ENCODE data around the gene PLEKHG3. TPM values are rescaled to one million over a fixed set of nuclear protein-coding genes. Genes with fewer than 3 reads are reported as not detected.
A peak's percentile ranks its signal among the peaks of the same experiment; 100 is the strongest.

PLEKHG3 gene
- total and polyA plus RNA-seq, 2 experiments from 2014 or later: 23.0 to 83.1 TPM

GRCh38 chr14:64745511-64746091 is 41.4 kb downstream of the PLEKHG3 start:
- H3K27ac Mint-ChIP-seq: no peak overlapping the region
- no peak overlapping the region for H3K27ac ChIP-seq (ENCODE audit: low read depth)
- no peak overlapping the region for H3K4me2 ChIP-seq

More at GRCh38 chr14:64745511-64746091, 41.4 kb downstream of the PLEKHG3 start:
- Histone ChIP-seq H4K20me1 (replicated peaks; ENCODE audit: insufficient read depth) (0 out of 2 replicates have a peak, but pooled peaks cover 3% of the 10 kb centered on the region), H3K36me3 (ENCODE audit: insufficient read depth) (peaks cover 14% of the 10 kb centered on the region), H3K27me3 (ENCODE audit: insufficient read depth) (no peaks in the 10 kb centered on the region), H3K79me2 (replicated peaks; ENCODE audit: insufficient read depth) (no peaks in the 10 kb centered on the region), H3K9me2 (ENCODE audit: insufficient read depth) (no peaks in the 10 kb centered on the region), H3F3A (replicated peaks; ENCODE audit: low read depth) (no peaks in the 10 kb centered on the region), H2AFZ (no peak overlapping the region), H3K4me1 (ENCODE audit: insufficient read depth) (no peaks in the 10 kb centered on the region), H3K4me3 (no peak overlapping the region)
- H3K27me3 Mint-ChIP-seq (ENCODE audit: insufficient read depth, low read depth, poor library complexity): peaks cover 18% of the 10 kb centered on the region
- H3K4me1 Mint-ChIP-seq: peaks cover 12% of the 10 kb centered on the region; the same call in 2 of the 3 replicates
- H3K9me3 Mint-ChIP-seq: no peaks in the 10 kb centered on the region
- ATAC-seq: peak; percentile 51
- H3K36me3 Mint-ChIP-seq (ENCODE audit: low read depth): peaks cover 75% of the 10 kb centered on the region
- peak; percentile 52 for DNase-seq (ENCODE audit: low spot score)
- no peak overlapping the region; the same call in 2 of the 3 replicates for H3K4me3 Mint-ChIP-seq
- TF ChIP-seq CREB1 (CRISPR knock-in tag; IDR thresholded peaks at IDR 0.05; ENCODE audit: low read depth) (no peak), NANOG (IDR thresholded peaks at IDR 0.05; ENCODE audit: borderline replicate concordance) (no peak), JUNB (IDR thresholded peaks at IDR 0.05; ENCODE audit: unreplicated experiment) (no peak), ZNF462 (CRISPR knock-in tag; IDR thresholded peaks at IDR 0.05) (no peak), CTCF (conservative IDR thresholded peaks at IDR 0.05; ENCODE audit: low read depth in 2 of 2) (peak in 1 of 2 experiments; percentile 51; a peak in 2 of 4 replicates), ZNF114 (CRISPR knock-in tag; IDR thresholded peaks at IDR 0.05) (no peak)
